Measurements from ENCODE around the gene UNK.
"Not testable (repeated sequence)": the region's sequence is repeated elsewhere in the genome, so short reads cannot be mapped to it uniquely, and the experiment has no call there.

DNA sequence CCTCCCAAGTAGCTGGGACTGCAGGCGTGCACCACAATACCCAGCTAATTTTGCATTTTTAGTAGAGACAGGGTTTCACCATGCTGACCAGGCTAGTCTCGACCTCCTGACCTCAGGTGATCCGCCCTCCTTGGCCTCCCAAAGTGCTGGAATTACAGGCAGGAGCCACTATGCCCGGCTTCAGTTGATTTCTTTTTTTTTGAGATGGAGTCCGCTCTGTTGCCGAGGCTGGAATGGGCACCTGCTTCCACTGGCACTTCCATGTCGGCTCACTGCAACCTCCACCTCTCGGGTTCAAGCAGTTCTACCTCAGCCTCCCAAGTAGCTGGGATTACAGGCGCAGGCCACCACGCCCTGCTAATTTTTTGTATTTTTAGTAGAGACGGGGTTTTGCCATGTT lies 26.1 kb downstream of the UNK start:
- TF ChIP-seq ZNF138 (CRISPR knock-in tag; conservative IDR thresholded peaks at IDR 0.05); CREM (CRISPR knock-in tag; IDR thresholded peaks at IDR 0.05); STAT6 (CRISPR knock-in tag; conservative IDR thresholded peaks at IDR 0.05; ENCODE audit: low read depth); CTCF (IDR thresholded peaks at IDR 0.05): not testable (repeated sequence)

Measured in WTC11 (cell line).